ENCODE results near the gene TAGLN.
"Not testable (repeated sequence)": the region's sequence is repeated elsewhere in the genome, so short reads cannot be mapped to it uniquely, and the experiment has no call there.

TAGLN gene

GRCh38 chr11:117197516-117198456 lies 1.4 kb upstream of the TAGLN start:
- DNase-seq: peak; percentile 90

- DNase-seq: no peak
These were observed 557 bp upstream of the TAGLN start for GRCh38 chr11:117198613-117199012.

- DNase-seq: no peak
These were observed 994 bp downstream of the TAGLN start for GRCh38 chr11:117199916-117200812.

GRCh38 chr11:117200813-117201657 lies 1.9 kb downstream of the TAGLN start:
- no peak for DNase-seq

- no peak for DNase-seq
These were observed 2.6 kb downstream of the TAGLN start for GRCh38 chr11:117201658-117202305.

GRCh38 chr11:117202386-117203068 lies 3.4 kb downstream of the TAGLN start:
- no peak for DNase-seq

GRCh38 chr11:117203069-117203407 lies 3.9 kb downstream of the TAGLN start:
- DNase-seq: no peak

GRCh38 chr11:117204283-117205080 lies 5.3 kb downstream of the TAGLN start:
- DNase-seq: no peak

GRCh38 chr11:117205211-117205818 lies 6.1 kb downstream of the TAGLN start:
- no peak for DNase-seq

GRCh38 chr11:117206111-117206510 lies 6.9 kb downstream of the TAGLN start:
- not testable (repeated sequence) for DNase-seq

- DNase-seq: not testable (repeated sequence)
These were observed 7.7 kb downstream of the TAGLN start for GRCh38 chr11:117206859-117207258.

- DNase-seq: not testable (repeated sequence)
These were observed 8.3 kb downstream of the TAGLN start for GRCh38 chr11:117207481-117207880.

GRCh38 chr11:117208710-117209109 lies 9.5 kb downstream of the TAGLN start:
- DNase-seq: not testable (repeated sequence)

- DNase-seq: peak; percentile 71
These were observed 10.4 kb downstream of the TAGLN start for GRCh38 chr11:117209351-117210125.

- no peak for DNase-seq
These were observed 11.4 kb downstream of the TAGLN start for GRCh38 chr11:117210620-117211019.

- DNase-seq: no peak
These were observed 13.7 kb downstream of the TAGLN start for GRCh38 chr11:117212697-117213355.

GRCh38 chr11:117214404-117215110 lies 15.4 kb downstream of the TAGLN start:
- no peak for DNase-seq

Data from islet precursor cell (in vitro differentiated cells).